Prostate gland (tissue), 2 donors: ENCODE results near the gene NUMBL. TPM values are rescaled to one million over a fixed set of nuclear protein-coding genes. Genes with fewer than 3 reads are reported as not detected.

Experiments used
- DNase-seq: peaks from one replicate; pipeline ENCODE4 v3.0.0-alpha.2; 2019; ENCODE audit warnings: low spot score
- H3K27ac ChIP-seq, 2 donors: fragments of 200-600 bp; sonication (generic); 2 replicates each; pipeline ENCODE4 v1.5.1; 2017 to 2019
- H3K27me3 ChIP-seq: fragments of 200-600 bp; sonication (generic); replicated peaks from 2 replicates; pipeline ENCODE4 v1.5.1; 2019; ENCODE audit not compliant: insufficient read depth
- H3K36me3 ChIP-seq, 2 donors: fragments of 200-600 bp; sonication (generic); 1 replicate in 1 of 2; 2 replicates in 1 of 2; pipeline versions ENCODE4 v1.5.1 to v1.8.1; 2017 to 2019
- H3K4me1 ChIP-seq: fragments of 200-600 bp; sonication (generic); replicated peaks from 2 replicates; pipeline ENCODE4 v1.5.1; 2019
- H3K4me3 ChIP-seq, 2 donors: fragments of 200-600 bp; sonication (generic); 2 replicates each; pipeline ENCODE4 v1.5.1; 2017 to 2019
- H3K9me3 ChIP-seq: fragments of 200-600 bp; sonication (generic); 2 replicates; pipeline ENCODE4 v1.5.1; 2017
- POLR2A ChIP-seq: fragments of 450-650 bp; IDR thresholded peaks from one replicate; pipeline ENCODE4 v1.6.1; 2016; ENCODE audit warnings: antibody characterized with exemption, mild to moderate bottlenecking
- POLR2AphosphoS5 ChIP-seq: sonication (generic); formaldehyde crosslinking; IDR thresholded peaks from one replicate; pipeline ENCODE4 v1.6.1; 2017; ENCODE audit warnings: antibody characterized with exemption
- WGBS: methylation state at CpG from one replicate; pipeline ENCODE4 v1.1.5; 2018; 5-methylcytosine and 5-hydroxymethylcytosine counted together
- intact Hi-C: fragments of 100-400 bp; cut with DNase I; formaldehyde crosslinking; loops from one replicate; pipeline ENCODE4 v1.14.2; 2022
- total RNA-seq, 2 donors: library from RNA; depleted of rRNA; stranded (reverse); fragments of >200 nt; gene quantifications; one replicate each; pipeline ENCODE4 v1.1.0, GENCODE V29; 2016
- TF ChIP-seq, protein P1 (sequence below), 4 experiments: fragments of 200-600 bp in 2 of 4; fragments of 450-650 bp in 2 of 4; sonication (generic) in 2 of 4; IDR thresholded peaks; 1 replicate in 3 of 4; 2 replicates in 1 of 4; pipeline ENCODE4 v1.5.1; 2016 to 2019; ENCODE audit warnings: antibody characterized with exemption in 4 of 4, mild to moderate bottlenecking in 2 of 4, moderate library complexity in 2 of 4

The NUMBL gene
- total RNA-seq, 2 donors from 2014 or later, result 24.3 to 102 TPM

DNA sequence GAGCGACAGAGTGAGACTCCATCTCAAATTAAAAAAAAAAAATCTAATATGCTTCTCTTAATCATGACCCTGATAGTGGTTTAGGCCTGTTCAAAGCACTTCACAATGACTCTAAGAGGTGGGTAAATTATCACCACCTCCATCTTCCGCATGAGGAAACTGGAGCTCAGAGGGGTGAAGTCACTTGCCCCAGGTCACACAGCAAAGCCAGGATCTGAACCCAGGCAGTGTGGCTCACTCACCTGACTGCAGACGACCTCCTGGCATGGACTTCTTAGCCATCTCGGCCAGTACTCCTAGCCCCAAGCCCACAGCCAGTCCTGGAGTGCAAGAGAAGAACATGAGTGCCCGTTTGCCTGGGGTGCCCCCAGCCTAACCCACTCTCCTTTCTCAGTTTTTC, 19.4 kb upstream of the NUMBL start:
- TF ChIP-seq, protein P1, sequence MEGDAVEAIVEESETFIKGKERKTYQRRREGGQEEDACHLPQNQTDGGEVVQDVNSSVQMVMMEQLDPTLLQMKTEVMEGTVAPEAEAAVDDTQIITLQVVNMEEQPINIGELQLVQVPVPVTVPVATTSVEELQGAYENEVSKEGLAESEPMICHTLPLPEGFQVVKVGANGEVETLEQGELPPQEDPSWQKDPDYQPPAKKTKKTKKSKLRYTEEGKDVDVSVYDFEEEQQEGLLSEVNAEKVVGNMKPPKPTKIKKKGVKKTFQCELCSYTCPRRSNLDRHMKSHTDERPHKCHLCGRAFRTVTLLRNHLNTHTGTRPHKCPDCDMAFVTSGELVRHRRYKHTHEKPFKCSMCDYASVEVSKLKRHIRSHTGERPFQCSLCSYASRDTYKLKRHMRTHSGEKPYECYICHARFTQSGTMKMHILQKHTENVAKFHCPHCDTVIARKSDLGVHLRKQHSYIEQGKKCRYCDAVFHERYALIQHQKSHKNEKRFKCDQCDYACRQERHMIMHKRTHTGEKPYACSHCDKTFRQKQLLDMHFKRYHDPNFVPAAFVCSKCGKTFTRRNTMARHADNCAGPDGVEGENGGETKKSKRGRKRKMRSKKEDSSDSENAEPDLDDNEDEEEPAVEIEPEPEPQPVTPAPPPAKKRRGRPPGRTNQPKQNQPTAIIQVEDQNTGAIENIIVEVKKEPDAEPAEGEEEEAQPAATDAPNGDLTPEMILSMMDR (IDR thresholded peaks at IDR 0.05), result no peak
- TF ChIP-seq POLR2AphosphoS5 (no peak), POLR2A (no peak)
- Histone ChIP-seq H3K36me3 (no peaks in the 10 kb centered on the region), H3K4me3 (no peak overlapping the region), H3K9me3 (no peaks in the 10 kb centered on the region), H3K27me3 (no peaks in the 10 kb centered on the region), H3K27ac (no peak overlapping the region), H3K4me1 (no peaks in the 10 kb centered on the region)
- no peak for DNase-seq
- intact Hi-C loops, result no loop called here
- 89% methylated on average over 5 of the region's 5 CpGs for WGBS

DNA sequence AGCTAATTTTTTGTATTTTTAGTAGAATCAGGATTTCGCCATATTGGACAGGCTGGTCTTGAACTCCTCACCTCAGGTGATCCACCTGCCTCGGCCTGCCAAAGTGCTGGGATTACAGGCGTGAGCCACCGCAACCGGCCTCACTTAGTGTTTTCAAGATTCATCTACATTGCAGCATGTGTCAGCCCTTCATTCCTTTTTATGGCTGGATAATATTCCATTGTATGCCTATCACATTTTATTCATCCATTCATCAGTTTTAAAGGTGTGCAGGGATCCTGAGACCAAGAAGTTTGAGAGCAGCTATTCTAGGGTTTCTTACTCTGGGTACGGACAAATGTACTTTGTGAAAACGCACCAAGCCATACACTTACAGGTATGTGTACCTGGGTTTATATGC, 17.2 kb upstream of the NUMBL start:
- Histone ChIP-seq H3K27me3 (no peaks in the 10 kb centered on the region), H3K4me3 (no peak overlapping the region), H3K27ac (no peak overlapping the region), H3K9me3 (no peaks in the 10 kb centered on the region), H3K36me3 (no peaks in the 10 kb centered on the region), H3K4me1 (no peaks in the 10 kb centered on the region)
- TF ChIP-seq POLR2AphosphoS5 (no peak), POLR2A (no peak)
- TF ChIP-seq, protein P1 (IDR thresholded peaks at IDR 0.05), result no peak
- WGBS, result 95% methylated on average over 7 of the region's 7 CpGs
- DNase-seq, result no peak
- intact Hi-C loops, result no loop called here

DNA sequence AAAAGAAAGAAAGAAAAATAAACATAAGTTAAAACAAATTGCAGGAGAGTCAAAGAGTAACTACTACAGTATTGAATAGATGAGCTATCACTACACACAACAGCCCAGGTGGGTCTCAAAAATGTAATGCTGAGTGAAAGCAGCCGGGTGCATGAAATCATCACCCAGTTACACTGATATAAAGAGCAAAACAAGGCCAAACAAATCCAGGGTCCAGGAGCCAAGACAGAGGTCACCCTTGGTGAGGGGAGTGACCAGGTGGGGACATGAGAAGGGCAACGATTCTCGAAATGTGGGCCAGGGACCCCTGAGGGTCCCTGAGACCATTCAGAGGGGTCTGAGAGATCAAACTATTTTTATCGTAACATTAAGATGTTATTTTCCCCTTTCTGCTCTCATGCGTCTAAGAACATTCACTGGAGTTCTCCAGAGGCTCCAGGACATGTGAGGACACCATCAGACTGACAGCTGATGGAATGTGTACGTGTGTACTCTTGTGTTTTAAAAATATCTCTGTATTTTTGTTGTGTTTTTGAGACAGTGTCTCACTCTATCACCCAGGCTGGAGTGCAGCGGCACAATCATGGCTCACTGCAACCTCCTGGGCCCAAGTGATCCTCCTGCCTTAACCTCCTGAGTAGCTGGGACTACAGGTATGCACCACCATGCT, 15.6 kb upstream of the NUMBL start:
- H3K9me3 ChIP-seq, result no peaks in the 10 kb centered on the region
- WGBS, result 84% methylated on average over 7 of the region's 7 CpGs
- TF ChIP-seq POLR2AphosphoS5, result no peak
- no peak for TF ChIP-seq POLR2A
- TF ChIP-seq, protein P1 (IDR thresholded peaks at IDR 0.05), result no peak
- no peak overlapping the region for H3K27ac ChIP-seq
- no peak overlapping the region for H3K4me3 ChIP-seq
- H3K36me3 ChIP-seq, result no peaks in the 10 kb centered on the region
- intact Hi-C loops, result no loop called here
- no peaks in the 10 kb centered on the region for H3K4me1 ChIP-seq
- H3K27me3 ChIP-seq, result no peaks in the 10 kb centered on the region
- DNase-seq, result no peak

DNA sequence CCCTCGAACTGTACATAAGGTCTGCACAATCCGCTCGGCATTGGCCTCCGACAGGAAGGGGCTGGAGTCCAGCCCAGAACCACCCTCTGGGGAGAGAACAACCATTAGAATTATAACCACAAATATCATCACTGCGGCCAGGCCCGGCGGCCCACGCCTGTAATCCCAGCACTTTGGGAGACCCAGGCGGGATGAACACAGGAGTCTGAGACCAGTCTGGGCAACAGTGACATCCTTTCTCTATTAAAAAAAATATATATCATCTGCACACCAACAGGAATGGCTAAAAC, 14.9 kb upstream of the NUMBL start:
- Histone ChIP-seq H3K9me3 (no peaks in the 10 kb centered on the region), H3K4me1 (no peaks in the 10 kb centered on the region), H3K27ac (no peak overlapping the region), H3K27me3 (no peaks in the 10 kb centered on the region), H3K4me3 (no peak overlapping the region), H3K36me3 (no peaks in the 10 kb centered on the region)
- TF ChIP-seq, protein P1 (IDR thresholded peaks at IDR 0.05), result no peak
- TF ChIP-seq POLR2A (no peak), POLR2AphosphoS5 (no peak)
- intact Hi-C loops, result no loop called here
- no peak for DNase-seq
- 79% methylated on average over 8 of the region's 9 CpGs for WGBS
